HG03280 (cell line): ENCODE measurements around the gene INPP5J.
"Not testable (repeated sequence)": the region's sequence is repeated elsewhere in the genome, so short reads cannot be mapped to it uniquely, and the experiment has no call there.

Source experiments
- ATAC-seq: cut with Tn5 transposase; IDR thresholded peaks from one replicate; pipeline ENCODE4 v1.9.1; 2021; ENCODE audit warnings: mild to moderate bottlenecking, moderate library complexity; ENCODE audit not compliant: unreplicated experiment

The INPP5J gene

DNA sequence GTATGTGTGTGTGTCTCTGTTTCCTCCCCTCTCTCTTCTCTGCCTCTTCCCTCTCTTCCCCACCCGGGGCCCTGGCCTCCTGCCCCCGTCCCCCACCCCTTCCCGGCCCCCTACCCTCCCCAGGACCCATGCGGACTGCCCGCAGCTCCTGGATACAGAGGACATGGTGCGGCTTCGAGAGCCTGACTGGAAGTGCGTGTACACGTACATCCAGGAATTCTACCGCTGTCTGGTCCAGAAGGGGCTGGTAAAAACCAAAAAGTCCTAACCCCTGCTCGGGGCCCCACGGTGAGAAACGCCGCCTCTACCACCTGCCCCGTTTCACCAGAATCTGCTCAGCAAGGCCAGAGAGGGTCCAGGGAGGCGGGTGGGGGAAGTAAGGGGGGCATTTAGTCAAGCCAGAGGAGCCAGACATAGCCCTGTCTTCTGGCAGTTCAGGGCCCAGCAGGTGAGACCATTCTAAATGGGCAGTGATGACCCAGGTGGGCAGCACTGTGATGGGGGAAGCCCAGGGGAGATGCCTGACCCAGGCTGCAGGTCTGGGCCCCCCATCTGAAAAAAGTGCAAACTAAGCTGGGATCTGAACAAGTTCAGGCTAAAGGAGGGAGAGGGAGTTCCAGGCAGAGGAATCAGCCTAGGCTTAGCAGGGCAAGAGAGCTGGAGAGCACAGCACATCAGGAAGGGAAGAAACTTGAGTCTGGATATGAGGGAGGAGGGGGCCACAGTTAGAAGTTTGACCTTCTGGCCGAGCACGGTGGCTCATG lies 21.8 kb upstream of the INPP5J start:
- ATAC-seq, result no peak

DNA sequence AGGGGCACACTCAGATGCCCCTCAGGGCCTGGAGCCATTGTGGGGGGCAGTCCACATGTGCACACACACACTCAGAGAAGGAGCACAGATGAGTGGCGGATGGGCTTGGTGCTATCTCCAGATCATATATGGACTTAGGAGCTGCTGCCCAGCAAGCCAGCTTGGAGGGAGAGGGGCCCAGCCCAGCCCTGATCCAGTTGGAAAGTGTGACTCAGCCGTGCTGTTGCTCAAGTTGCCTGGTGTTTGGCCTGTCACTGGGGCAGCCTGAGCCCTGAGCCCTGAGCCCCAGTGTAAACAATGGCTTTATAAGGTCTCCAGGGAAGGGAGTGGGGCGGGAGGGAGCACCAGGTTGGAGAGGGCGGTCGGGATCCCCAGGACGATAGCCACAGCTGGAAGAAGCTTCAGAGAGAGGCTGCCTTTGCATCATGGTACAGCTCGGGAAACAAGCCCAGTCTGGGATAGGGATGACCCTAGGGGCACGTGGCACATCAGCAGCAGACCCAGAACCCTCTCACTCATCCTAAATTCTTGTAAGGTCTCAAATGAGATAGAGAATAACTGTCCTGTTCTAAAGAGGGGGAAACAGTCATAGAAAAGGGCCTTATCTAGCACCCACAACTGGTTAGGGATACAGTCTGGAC lies 20.2 kb upstream of the INPP5J start:
- ATAC-seq, result no peak

DNA sequence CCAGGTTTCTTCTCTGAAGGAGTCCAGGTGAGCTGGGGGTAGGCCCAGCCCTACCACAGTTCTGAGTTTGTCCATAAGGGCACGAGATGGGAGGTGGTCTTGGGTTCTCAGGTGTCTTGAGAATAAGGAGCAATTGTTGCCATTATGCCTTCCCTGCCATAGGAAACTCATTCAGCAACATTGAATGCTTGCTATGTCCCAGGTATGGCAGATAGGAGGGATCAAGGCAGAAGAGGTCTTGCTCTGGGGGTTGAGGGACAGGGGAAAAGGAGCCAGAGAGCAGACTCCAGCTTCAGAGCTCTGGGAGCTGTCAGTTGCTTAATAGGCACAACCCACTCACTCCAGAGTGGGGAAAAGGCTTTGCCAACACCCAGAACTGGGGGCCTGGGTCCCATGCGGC lies 19.7 kb upstream of the INPP5J start:
- ATAC-seq, result no peak

DNA sequence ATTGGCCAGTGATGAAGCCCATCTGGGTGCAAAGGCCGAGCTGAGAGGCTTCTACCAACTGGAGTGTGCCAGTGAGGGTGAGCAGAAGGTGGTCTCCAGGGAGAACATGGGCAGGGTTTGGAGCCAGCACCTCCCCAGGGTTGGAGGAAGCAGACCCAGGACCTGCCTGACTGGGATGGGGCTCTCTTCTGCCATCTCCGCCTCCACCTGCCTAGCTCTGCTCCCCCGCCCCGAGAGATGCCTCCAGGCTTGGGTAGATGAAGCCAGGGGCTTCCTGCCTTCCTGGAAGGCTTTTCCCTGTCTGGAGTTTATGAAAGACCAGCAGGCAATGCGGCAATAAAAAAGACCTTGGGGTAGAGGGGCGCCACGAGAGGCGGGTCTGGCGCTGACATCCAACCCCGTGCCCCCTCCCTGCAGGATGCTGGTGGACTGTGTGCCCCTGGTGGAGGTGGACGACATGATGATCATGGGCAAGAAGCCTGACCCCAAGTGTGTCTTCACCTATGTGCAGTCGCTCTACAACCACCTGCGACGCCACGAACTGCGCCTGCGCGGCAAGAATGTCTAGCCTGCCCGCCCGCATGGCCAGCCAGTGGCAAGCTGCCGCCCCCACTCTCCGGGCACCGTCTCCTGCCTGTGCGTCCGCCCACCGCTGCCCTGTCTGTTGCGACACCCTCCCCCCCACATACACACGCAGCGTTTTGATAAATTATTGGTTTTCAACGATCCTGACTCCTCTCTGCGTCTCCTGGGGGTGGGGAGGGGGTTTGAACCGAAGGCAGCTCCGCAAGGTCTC lies 18.7 kb upstream of the INPP5J start:
- no peak for ATAC-seq

DNA sequence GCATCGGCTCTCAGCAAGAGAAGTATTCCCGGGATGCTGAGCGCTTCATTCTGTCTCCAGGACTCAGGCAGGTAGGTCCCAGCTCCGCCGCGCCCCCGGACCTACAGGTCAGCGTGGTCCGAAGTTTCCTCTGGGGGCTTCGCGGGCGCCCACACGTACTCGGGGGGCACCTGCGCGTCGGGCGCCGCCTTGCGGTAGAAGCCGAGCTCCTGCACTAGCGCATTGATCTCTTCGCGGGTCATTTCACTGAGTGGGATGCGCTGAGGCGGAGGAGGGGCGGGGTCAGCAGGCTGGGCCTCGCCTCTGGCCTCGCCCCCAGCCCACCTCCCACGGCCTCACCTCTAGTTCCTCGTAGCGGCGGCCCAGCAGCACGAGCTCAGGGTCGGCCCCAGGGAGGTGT lies 17.9 kb upstream of the INPP5J start:
- no peak for ATAC-seq

DNA sequence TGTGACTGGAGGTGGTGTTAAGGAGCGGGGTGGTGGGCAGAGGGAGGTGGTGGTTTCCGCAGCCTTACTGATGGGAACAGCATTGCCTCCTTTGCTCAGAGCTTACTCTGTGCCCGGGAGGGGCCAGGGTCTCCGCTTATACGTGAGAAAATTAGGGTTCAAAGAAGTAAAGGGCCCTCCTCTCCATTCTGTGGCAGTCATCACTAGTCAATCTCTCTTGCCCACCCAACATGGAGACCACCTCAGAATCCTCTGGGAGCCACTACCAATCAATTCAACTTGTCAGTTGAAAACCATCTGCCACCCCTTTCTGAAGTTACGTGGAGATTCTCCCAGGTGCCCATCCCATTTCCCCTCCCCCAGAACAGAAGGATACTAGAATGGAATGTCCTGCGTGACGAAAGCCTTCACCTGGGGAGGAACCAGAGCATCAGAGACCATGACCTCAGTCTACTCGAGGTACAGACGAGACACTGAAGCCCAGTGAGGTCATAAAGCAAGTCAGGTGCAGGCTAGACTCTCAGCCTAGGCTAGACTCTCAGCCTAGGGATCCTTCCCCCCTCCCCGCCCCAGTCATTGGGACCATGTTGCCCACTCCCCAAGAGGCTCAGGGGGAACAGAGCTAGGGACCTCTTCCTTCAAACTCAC lies 17.4 kb upstream of the INPP5J start:
- no peak for ATAC-seq

DNA sequence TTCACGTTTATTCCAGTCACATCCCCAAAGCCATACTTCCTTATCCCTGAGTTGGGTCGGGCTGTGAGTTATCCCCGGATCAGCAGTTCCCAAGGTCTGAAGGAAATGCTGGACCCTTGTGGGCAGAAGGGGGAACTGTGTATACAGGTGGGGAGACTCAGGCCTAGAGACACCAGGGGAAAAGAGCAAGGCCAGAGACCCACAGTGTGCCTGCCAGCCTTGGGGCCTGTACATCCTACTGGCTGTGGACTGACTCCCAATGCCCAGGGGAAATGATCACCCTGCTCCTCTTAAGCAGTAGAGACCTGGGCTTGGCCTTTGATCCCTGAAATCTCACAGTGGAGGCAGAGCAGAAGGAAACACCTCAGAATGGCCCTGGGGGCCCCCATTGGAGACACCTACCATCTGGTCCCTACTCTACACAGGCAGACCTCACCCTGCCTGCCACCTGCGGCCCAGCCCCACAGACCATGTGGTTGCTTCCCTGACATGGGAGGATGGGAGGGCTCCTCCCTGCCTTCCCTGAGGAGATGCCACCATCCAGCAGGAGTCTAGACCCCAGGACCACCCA lies 16.7 kb upstream of the INPP5J start:
- no peak for ATAC-seq

DNA sequence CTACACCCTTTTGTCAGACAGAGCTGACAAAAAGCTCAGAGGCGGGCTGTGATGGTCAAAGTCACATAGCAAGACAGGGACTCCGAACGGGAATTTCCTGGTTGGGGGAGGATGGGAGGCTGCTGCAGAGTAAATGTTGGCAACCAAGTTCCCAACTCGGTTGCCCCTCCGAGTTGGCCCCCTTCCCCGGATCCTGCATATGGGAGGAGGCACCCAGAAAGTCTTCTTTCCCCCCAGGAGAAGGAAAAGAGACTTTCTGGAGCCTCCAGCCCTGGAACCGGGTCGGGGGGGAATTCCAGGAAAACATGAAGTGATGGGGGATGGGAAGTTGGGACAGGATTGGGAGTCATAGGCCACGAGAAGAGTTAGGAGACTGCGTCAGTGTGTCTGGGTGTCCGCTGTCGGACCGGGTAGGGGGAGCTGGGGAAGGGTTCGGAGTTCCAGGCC lies 16.0 kb upstream of the INPP5J start:
- ATAC-seq, result no peak

DNA sequence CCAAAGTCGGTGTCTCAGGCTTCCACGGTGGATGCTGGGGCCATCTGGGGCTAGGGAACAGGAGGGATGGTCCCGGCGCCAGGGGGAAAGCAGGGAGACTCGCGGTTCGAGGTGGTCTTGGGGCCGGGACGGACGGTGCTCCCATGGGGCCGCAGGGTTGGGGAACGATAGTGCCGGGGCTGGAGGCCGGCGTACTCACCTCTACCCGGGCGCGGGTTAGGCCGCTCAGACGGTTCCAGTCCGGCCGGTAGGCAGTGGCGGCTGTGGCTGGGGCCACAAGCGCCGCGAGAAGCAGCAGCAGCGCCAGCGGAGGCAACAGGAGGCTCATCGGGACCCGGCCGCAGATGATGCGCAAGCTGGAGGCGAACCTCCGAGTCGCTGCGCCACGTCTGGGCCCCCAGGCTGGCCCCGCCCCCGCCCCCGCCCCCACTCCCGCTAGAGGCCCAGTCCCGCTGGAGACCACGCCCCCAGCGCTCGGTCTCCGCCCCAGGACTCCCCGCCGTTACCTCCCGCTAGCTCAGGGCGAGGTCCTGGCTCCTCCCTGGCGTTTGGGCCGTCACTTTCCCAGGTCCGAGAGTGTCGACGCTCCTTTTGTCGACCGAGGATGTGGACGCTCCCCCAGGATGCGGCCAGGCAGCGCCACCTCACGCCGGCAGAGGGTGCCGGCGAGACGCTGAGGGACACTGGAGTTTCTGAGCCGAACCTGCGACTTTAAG lies 15.4 kb upstream of the INPP5J start, which contains the start of gene SELENOM:
TSS of gene SELENOM (minus strand) at position 391 of the 716 bp plus-strand sequence. CDS start at position 328, 63 bp downstream.
- peak; percentile 88 for ATAC-seq

DNA sequence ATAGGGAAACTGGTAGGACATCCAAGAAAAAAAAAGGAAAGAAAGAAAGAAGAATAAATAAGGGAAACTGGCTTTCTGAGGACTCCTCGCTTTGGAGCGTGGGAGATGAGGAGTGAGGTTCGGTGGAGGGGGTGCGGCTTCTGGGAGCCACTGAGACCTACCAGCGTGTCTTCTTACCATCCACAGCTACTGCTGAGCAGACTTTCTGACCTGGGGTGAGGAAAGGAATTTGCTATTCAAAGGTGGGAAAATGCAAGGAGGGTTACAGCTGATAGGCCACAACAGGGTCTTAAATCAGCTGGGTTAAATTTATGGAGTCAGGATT lies 14.9 kb upstream of the INPP5J start:
- ATAC-seq, result no peak

DNA sequence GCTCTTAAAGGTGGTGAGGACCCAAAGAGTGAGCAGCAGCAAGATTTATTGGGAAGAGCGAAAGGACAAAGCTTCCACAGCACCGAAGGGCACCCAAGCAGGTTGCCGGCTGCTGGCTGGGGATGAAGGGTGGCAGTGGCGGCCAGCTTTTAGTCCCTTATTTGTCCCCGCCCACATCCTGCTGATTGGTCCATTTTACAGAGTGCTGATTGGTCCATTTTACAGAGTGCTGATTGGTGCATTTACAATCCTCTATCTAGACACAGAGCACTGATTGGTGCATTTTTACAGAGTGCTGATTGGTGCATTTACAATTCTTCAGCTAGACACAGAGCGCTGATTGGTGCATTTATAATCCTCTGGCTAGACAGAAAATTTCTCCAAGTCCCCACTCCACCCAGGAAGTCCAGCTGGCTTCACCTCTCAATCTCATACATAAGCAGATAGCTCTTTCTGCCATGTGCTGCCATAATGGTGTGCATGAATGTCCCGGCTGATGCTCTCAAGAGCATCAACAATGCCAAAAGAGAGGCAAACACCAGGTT lies 10.1 kb upstream of the INPP5J start:
- ATAC-seq, result not testable (repeated sequence)

DNA sequence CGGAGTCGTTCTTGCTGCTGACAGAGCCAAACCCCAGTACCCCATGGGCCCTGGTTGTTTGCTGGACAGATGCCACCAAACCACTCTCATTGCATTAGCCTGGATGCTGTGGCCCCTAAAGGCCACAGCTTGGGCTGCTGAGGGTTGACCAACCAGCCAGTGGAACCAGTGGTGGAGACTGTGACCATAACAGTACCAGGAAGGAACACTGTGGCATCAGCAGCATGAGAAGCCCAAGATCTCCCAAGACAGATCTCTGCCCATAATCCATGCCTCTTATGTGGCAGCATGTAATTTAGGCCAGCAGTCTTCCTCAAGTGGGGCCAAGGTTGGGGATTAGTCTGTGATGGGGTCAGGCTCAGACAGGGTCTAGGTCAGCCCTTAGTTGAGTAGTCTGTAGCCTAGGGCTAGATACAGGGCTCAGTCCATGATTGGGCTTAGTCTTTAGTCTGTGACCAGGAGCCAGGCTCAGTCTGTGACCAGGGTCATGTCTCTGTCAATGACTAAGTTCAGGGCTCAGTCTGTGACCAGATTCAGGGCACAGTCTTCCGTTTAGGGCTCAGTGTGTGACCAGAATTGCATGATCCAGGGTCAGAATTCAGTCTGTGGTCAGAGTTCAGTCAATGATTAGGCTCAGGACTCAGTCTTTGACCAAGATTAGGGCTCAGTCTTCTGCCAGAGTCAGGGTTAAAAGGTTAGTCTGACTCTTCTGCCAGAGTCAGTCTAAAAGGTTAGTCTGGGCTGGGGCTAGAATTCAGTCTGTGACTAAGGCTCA lies 4.5 kb upstream of the INPP5J start:
- ATAC-seq, result no peak

DNA sequence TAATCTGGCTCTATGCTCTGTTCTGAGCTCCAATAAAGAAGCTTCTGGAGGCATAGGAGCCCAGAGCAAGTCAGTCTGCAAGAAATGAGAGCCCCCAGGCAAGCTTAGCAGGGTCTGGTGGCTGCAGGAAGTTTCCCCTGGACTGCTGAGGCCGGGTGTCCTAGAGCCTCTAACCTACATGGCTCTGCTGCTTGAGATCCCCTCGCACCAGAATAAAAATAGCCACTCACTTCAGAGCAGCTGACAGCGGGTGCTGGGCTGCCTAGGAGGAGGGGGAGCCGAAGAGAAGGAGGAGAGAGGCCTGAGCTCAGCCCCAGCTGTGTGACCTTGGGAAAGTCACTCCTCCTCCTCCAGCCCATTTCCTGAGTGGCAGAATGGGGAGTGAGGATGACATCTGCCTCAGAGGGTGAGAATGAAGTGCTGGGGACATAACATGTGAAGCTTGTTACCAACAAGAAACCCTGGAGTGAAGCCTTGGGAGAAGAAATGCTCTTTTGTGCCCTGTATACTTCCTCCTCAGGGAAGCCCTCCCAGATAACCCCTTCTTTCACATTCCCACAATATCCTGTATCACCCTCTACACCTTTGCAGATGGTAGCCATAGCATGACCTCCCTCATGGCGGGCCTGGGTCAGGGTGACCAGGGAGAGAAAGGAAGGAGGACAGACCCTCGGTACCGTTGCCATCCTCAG lies 3.6 kb upstream of the INPP5J start:
- ATAC-seq, result no peak

DNA sequence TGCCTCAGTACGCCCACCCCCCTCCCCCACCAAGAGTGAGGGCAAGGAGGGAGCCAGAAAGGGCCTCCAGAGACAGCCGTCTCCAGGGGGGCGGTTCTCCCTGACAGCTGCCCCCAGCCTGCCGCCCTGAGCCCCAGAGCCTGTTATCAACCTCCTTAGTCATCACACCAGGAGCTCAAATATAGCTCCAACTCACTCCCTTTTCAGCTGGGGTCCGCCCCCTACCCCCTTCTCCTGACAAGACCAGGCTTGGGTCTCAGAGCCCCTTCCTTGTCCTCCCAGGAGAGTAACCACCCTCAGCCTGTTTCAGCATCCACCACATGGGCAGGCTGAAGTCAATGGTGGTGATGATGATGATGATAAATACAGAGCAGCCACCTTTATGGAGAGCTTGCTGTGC lies 2.5 kb upstream of the INPP5J start:
- ATAC-seq, result no peak

DNA sequence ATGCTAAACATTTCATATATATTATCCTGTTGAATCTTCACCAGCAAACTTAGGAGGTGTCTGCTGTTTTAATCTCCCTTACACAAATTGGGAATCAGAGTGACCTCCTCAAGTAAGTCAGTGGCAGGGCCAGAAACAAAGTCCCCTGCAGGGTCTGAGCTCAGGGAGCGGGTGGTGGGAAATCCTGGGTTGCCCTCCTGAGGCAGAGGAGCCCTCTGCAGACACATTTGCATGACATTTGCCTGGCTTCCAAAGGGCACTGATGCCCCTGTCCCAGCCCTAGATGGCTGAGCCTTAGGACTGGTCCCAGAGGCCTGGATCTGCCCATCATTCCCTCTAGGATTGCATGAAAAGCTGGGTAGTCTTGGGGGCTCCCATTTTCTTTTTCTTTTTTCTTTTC lies 2.1 kb upstream of the INPP5J start:
- ATAC-seq, result no peak

DNA sequence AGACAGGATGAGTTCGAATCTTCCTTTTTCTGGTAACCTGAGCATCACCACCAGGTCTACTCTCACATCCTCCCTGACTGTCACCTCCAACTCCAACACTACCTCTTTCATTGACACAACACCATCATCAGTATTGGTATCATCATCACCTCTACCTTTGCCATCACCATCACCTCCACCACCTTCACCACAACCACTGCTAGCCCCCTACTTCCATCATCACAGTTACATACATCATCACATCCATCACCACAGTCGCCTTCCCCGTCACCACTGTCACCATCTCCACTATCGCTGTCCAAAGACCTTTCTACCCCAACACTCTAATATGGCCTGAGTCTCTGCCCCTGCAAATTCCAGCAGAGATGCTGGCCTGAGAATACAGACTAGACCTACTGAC lies 1.4 kb upstream of the INPP5J start:
- ATAC-seq, result no peak

DNA sequence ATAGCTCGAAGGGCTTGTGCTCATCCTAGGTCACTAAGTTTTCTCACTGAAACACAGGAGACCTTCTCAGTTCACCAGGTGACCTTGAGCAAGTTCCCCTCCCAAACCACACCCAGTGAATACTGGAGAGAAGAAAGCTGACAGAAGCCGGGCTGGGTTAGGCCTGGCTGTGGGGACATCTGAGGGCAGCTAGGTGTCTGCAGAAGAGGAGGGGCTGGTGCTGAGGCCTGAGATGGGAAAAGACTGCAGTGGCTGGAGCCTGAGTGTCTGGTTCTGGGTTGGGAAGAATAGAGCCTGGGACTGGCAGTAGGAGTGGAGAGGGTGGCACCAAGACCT lies 602 bp upstream of the INPP5J start:
- no peak for ATAC-seq

DNA sequence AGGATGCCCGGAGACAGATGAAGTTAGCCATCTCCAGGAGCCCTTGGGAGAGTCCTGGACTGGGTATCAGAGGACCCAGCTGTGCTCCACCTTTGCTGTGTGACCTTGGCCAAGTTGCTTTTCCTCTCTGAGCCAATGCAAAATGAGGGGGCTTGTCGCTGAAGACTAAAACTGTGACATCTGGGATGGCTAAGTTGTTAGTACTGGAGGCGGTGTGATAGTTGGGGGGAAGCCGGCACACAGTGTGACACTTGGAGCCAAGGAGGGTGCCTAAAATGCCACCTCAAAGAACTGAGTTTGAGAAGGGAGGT lies 481 bp downstream of the INPP5J start:
- ATAC-seq, result no peak

DNA sequence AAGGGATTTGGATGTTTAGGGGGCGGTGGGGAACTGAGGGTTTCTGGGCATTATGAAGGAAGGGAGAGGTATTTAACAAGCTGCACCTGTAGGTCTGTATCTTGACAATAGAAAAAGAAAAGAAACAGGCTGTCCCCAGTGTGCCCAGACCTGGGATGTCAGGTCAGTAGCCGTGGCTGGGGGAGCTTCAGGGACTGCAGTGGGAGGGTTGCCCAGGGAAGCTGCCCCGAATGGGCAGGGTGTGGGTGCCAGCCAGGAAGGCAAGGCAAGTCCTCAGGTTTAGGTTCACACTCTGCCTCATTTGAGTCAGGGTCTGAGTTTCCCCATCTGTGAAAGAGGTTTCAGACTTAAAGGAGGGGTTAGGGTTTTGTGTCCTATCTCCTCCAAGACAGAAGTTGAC lies 1.5 kb downstream of the INPP5J start:
- ATAC-seq, result no peak
